Measurements from ENCODE around the gene CCDC124.

DNA sequence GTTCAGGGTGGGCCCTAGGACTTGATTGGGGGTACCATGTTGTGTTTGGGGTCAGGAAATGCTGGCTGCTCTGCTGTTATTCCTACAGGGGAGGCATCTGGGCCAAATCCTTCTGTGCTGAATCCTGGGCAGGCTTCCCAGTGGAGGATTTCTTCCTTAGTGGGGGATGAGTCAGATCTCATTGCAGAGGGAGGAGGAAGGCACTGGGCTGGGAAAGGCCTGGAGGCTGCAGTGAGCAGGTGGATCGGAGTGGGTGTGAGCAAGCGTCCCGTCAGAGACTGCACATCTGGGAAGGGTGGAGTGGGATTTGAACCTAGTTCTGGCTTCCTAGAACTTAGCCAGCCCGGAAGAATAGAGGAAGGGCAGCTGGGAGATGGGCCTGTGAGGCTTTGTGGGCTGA is 11.5 kb downstream of the CCDC124 start:
- TF ChIP-seq, protein P1, sequence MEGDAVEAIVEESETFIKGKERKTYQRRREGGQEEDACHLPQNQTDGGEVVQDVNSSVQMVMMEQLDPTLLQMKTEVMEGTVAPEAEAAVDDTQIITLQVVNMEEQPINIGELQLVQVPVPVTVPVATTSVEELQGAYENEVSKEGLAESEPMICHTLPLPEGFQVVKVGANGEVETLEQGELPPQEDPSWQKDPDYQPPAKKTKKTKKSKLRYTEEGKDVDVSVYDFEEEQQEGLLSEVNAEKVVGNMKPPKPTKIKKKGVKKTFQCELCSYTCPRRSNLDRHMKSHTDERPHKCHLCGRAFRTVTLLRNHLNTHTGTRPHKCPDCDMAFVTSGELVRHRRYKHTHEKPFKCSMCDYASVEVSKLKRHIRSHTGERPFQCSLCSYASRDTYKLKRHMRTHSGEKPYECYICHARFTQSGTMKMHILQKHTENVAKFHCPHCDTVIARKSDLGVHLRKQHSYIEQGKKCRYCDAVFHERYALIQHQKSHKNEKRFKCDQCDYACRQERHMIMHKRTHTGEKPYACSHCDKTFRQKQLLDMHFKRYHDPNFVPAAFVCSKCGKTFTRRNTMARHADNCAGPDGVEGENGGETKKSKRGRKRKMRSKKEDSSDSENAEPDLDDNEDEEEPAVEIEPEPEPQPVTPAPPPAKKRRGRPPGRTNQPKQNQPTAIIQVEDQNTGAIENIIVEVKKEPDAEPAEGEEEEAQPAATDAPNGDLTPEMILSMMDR (IDR thresholded peaks at IDR 0.05), result no peak
- no peak for TF ChIP-seq POLR2A (IDR thresholded peaks at IDR 0.05)

Measured in right lobe of liver (tissue), 4 donors.